Uterus (tissue), 2 donors: ENCODE measurements around the gene ASB1.

ENCODE experiments used
- CTCF ChIP-seq, 4 experiments: fragments of 200-600 bp in 2 of 4; fragments of 450-650 bp in 2 of 4; sonication (generic) in 2 of 4; IDR thresholded peaks; one replicate each; pipeline ENCODE4 v1.5.1; 2016 to 2019; ENCODE audit warnings: antibody characterized with exemption in 4 of 4, mild to moderate bottlenecking in 2 of 4, moderate library complexity in 1 of 4
- POLR2A ChIP-seq, 2 donors: fragments of 450-650 bp; IDR thresholded peaks; one replicate each; pipeline ENCODE4 v1.6.1; 2016; ENCODE audit warnings: antibody characterized with exemption in 2 of 2, mild to moderate bottlenecking in 1 of 2, moderate library complexity in 1 of 2

- TF ChIP-seq CTCF (IDR thresholded peaks at IDR 0.05) (no peak), POLR2A (IDR thresholded peaks at IDR 0.05) (no peak)
Observed at GRCh38 chr2:238456970-238457926, 30.5 kb downstream of the ASB1 start.
